B cell (primary cell): ENCODE measurements around the gene CCDC171. TPM values are rescaled to one million over a fixed set of nuclear protein-coding genes. Genes with fewer than 3 reads are reported as not detected.

Experiments used
- ATAC-seq: fragments of 200-7000 bp; cut with Tn5 transposase; one replicate; pipeline ENCODE4 v1.10.0; 2021; ENCODE audit warnings: low read depth, mild to moderate bottlenecking, moderate number of reproducible peaks, moderate library complexity
- CTCF ChIA-PET: fragments of 350-600 bp; sonication (Branson Sonifier 250); formaldehyde crosslinking; loops from one replicate; lab custom pipeline; 2021; ENCODE audit warnings: antibody characterized with exemption, inconsistent platforms; lab: Charles Lee
- POLR2A ChIA-PET: fragments of 350-600 bp; sonication (Branson Sonifier 250); formaldehyde crosslinking; loops from one replicate; lab custom pipeline; 2021; ENCODE audit warnings: antibody characterized with exemption; lab: Charles Lee
- DNase-seq: peaks from one replicate; pipeline ENCODE4 v3.0.0; 2013
- H2AFZ ChIP-seq: 2 replicates; pipeline ENCODE4 v1.6.1; 2012; ENCODE audit warnings: mild to moderate bottlenecking, low read depth, low read length; ENCODE audit not compliant: insufficient read depth, poor library complexity, severe bottlenecking
- H3K27ac ChIP-seq, 2 donors: 1 replicate in 1 of 2; 2 replicates in 1 of 2; pipeline ENCODE4 v1.5.1; 2012 to 2013; ENCODE audit warnings: low read length in 2 of 2, mild to moderate bottlenecking in 2 of 2, moderate library complexity in 1 of 2
- H3K27me3 ChIP-seq, 4 experiments: fragments of 200-600 bp in 1 of 4; sonication (generic) in 1 of 4; replicated peaks in 1 of 4; 1 replicate in 2 of 4; 2 replicates in 2 of 4; pipeline versions ENCODE4 v1.6.1 to v1.7.0; 2013 to 2016; ENCODE audit warnings: low read length in 3 of 4, mild to moderate bottlenecking in 2 of 4, mixed read lengths in 1 of 4, moderate library complexity in 1 of 4; ENCODE audit not compliant: insufficient read depth in 4 of 4, control insufficient read depth in 3 of 4; ENCODE audit errors: control extremely low read depth in 1 of 4
- H3K36me3 ChIP-seq, 2 experiments: replicated peaks in 1 of 2; 1 replicate in 1 of 2; 2 replicates in 1 of 2; pipeline versions ENCODE4 v1.6.1 to v1.7.1; 2013; ENCODE audit warnings: low read length in 1 of 2; ENCODE audit not compliant: insufficient read depth in 2 of 2, control insufficient read depth in 1 of 2; ENCODE audit errors: control extremely low read depth in 1 of 2, extremely low read depth in 1 of 2
- H3K4me1 ChIP-seq, 2 donors: fragments of 200-600 bp in 1 of 2; sonication (generic) in 1 of 2; 1 replicate in 1 of 2; 2 replicates in 1 of 2; pipeline versions ENCODE4 v1.5.1 to v1.6.1; 2013 to 2017; ENCODE audit warnings: low read length in 2 of 2; ENCODE audit not compliant: control insufficient read depth in 2 of 2, insufficient read depth in 2 of 2
- H3K4me2 ChIP-seq: replicated peaks from 2 replicates; pipeline ENCODE3; 2012; ENCODE audit warnings: mild to moderate bottlenecking, low read depth, low read length; ENCODE audit not compliant: poor library complexity, severe bottlenecking
- H3K4me3 ChIP-seq, 5 experiments: fragments of 200-600 bp in 1 of 5; sonication (generic) in 1 of 5; 1 replicate in 3 of 5; 2 replicates in 2 of 5; pipeline versions ENCODE4 v1.5.1 to v1.7.0; 2011 to 2016; ENCODE audit warnings: low read length in 4 of 5, mild to moderate bottlenecking in 4 of 5, low read depth in 2 of 5, control low read depth in 1 of 5, moderate library complexity in 1 of 5; ENCODE audit not compliant: insufficient read depth in 1 of 5; ENCODE audit errors: control extremely low read depth in 1 of 5, extremely low read depth in 1 of 5
- H3K79me2 ChIP-seq: fragments of 200-600 bp; sonication (generic); one replicate; pipeline ENCODE4 v1.6.0; 2016; ENCODE audit warnings: low read length; ENCODE audit not compliant: control insufficient read depth, insufficient read depth
- H3K9ac ChIP-seq: fragments of 200-600 bp; sonication (generic); 2 replicates; pipeline ENCODE4 v1.6.1; 2017; ENCODE audit warnings: mild to moderate bottlenecking, low read length, moderate library complexity
- H3K9me3 ChIP-seq, 3 donors: one replicate each; pipeline versions ENCODE4 v1.6.1 to v1.7.1; 2013; ENCODE audit warnings: low read length in 2 of 3; ENCODE audit not compliant: control insufficient read depth in 2 of 3, insufficient read depth in 1 of 3; ENCODE audit errors: control extremely low read depth in 1 of 3
- H4K20me1 ChIP-seq: 2 replicates; pipeline ENCODE4 v1.6.0; 2012; ENCODE audit warnings: mild to moderate bottlenecking, low read length; ENCODE audit not compliant: insufficient read depth, control insufficient read depth, poor library complexity, severe bottlenecking
- H3K27ac Mint-ChIP-seq: one replicate; pipeline ENCODE4 v1.8.0; 2021; ENCODE audit warnings: mixed read lengths
- H3K27me3 Mint-ChIP-seq: one replicate; pipeline ENCODE4 v1.8.0; 2021; ENCODE audit warnings: mixed read lengths
- H3K4me1 Mint-ChIP-seq: one replicate; pipeline ENCODE4 v1.8.0; 2021; ENCODE audit warnings: mixed read lengths
- H3K4me3 Mint-ChIP-seq: one replicate; pipeline ENCODE4 v1.8.0; 2021; ENCODE audit warnings: mixed read lengths
- H3K9me3 Mint-ChIP-seq: one replicate; pipeline ENCODE4 v1.8.0; 2022; ENCODE audit warnings: mixed read lengths; ENCODE audit not compliant: insufficient read depth
- CTCF ChIP-seq: fragments of 200-600 bp; IDR thresholded peaks from one replicate; pipeline ENCODE4 v1.8.0; 2022; ENCODE audit warnings: antibody characterized with exemption, mild to moderate bottlenecking
- EZH2 ChIP-seq: IDR thresholded peaks from 2 replicates; pipeline ENCODE4 v1.6.1; 2012; ENCODE audit warnings: borderline replicate concordance, low read depth, mild to moderate bottlenecking, moderate library complexity, low read length; ENCODE audit not compliant: insufficient read depth, poor library complexity, severe bottlenecking
- WGBS: methylation state at CpG from one replicate; pipeline ENCODE4 v1.1.5; 2013; ENCODE audit warnings: missing lambda C conversion rate; ENCODE audit not compliant: insufficient coverage; 5-methylcytosine and 5-hydroxymethylcytosine counted together
- intact Hi-C: fragments of 100-400 bp; cut with micrococcal nuclease; formaldehyde crosslinking; loops from one replicate; pipeline ENCODE4 v1.10.0; 2022
- polyA plus RNA-seq: library from polyadenylated mRNA; depleted of rRNA; stranded (reverse); fragments of >200 nt; gene quantifications from 2 replicates; pipeline ENCODE4 v1.2.3, GENCODE V29; 2012
- total RNA-seq, 2 donors: library from RNA; stranded (reverse); fragments of 120-200 nt in 1 of 2; gene quantifications; 1 replicate in 1 of 2; 2 replicates in 1 of 2; pipeline versions ENCODE4 v1.2.3 to v1.2.4, GENCODE V29; 2013 to 2022

The CCDC171 gene
- total and polyA plus RNA-seq, 2 donors (not counting 1 experiment from before 2014, with no cell fraction given), result 0.22 to 6.3 TPM

GRCh38 chr9:15999422-16000339 is 446.8 kb downstream of the CCDC171 start:
- WGBS, result 89% methylated on average over 3 of the region's 7 CpGs

More at GRCh38 chr9:15999422-16000339, 446.8 kb downstream of the CCDC171 start:
- no peaks in the 10 kb centered on the region for H3K4me1 ChIP-seq
- H3K4me1 Mint-ChIP-seq, result no peaks in the 10 kb centered on the region
- no peak overlapping the region for H3K4me2 ChIP-seq
- no peaks in the 10 kb centered on the region for H3K36me3 ChIP-seq
- no peaks in the 10 kb centered on the region for H3K27me3 ChIP-seq
- H3K4me3 ChIP-seq, result no peak overlapping the region
- ChIA-PET POLR2A (no interaction called here), CTCF (no interaction called here)
- H3K4me3 Mint-ChIP-seq, result no peak overlapping the region
- H3K9me3 Mint-ChIP-seq, result peaks cover 3% of the 10 kb centered on the region
- peaks cover 0 to 5% (median 0%) of the 10 kb centered on the region in 3 donors for H3K9me3 ChIP-seq
- H3K79me2 ChIP-seq, result no peaks in the 10 kb centered on the region
- no peak overlapping the region for H3K27ac ChIP-seq
- H2AFZ ChIP-seq, result no peak overlapping the region
- H3K9ac ChIP-seq, result no peak overlapping the region
- intact Hi-C loops, result no loop called here
- H3K27me3 Mint-ChIP-seq, result no peaks in the 10 kb centered on the region
- H3K27ac Mint-ChIP-seq, result no peak overlapping the region
- TF ChIP-seq CTCF, result no peak
- TF ChIP-seq EZH2, result no peak
- H4K20me1 ChIP-seq, result no peaks in the 10 kb centered on the region
- ATAC-seq (no peak), DNase-seq (no peak)
